ENCODE results near the gene EHF. TPM values are rescaled to one million over a fixed set of nuclear protein-coding genes. Genes with fewer than 3 reads are reported as not detected.
A peak's percentile ranks its signal among the peaks of the same experiment; 100 is the strongest.

Gene EHF
- total and polyA plus RNA-seq, 9 of the 15 experiments (the other 6 are each of a cell fraction or from before 2014, with no cell fraction given), result 0.04 to 0.54 (median 0.37) TPM

- ChIA-PET POLR2A (no interaction called here), CTCF (ENCODE audit: low intra/inter-chr PET ratio) (no interaction called here)
- BruUV-seq (replicated peaks), result no TSS peak
- no peaks in the 10 kb centered on the region for H4K20me1 ChIP-seq (replicated peaks; ENCODE audit: control insufficient read depth, insufficient read depth, low read length)
- no peaks in the 10 kb centered on the region for H3K9me1 ChIP-seq (ENCODE audit: control insufficient read depth, insufficient read depth, low read length)
- H3K4me3 ChIP-seq, result no peak overlapping the region
- FAIRE-seq (no peak), DNase-seq (ENCODE audit: extremely low read depth in 1 of 4, low spot score in 3 of 4) (no peak), ATAC-seq (no peak)
- WGBS (ENCODE audit: insufficient coverage, low coverage, missing lambda C conversion rate), result 32% methylated on average over 4 of the region's 4 CpGs
- intact Hi-C loops (cut with micrococcal nuclease) (loop anchor here (2.0 kb wide), 1 partner anchor 41 kb away; no protein-coding TSS in a partner anchor), in situ Hi-C loops (cut with MboI) (no loop called here)
- H3K9me3 ChIP-seq (replicated peaks; ENCODE audit: control insufficient read depth, insufficient read depth, low read depth, low read length), result no peaks in the 10 kb centered on the region
- H3K27ac ChIP-seq (ENCODE audit: extremely low read depth, low read depth, low read length), result no peak overlapping the region
- H3K4me2 ChIP-seq (ENCODE audit: insufficient read depth, low read length), result no peak overlapping the region
- H3K36me3 ChIP-seq (ENCODE audit: control insufficient read depth, insufficient read depth, low read length), result no peaks in the 10 kb centered on the region
- H3K4me1 ChIP-seq (replicated peaks in 1 of 2; ENCODE audit: control insufficient read depth in 2 of 2, insufficient read depth in 2 of 2, low read length in 2 of 2), result peaks cover 0 to 5% of the 10 kb centered on the region in 2 experiments; a peak in 1 of 5 replicates
- H2AFZ ChIP-seq (ENCODE audit: low read depth, low read length), result no peak overlapping the region
- no peaks in the 10 kb centered on the region for H3K79me2 ChIP-seq (ENCODE audit: control insufficient read depth, insufficient read depth, low read length)
- no peak overlapping the region for H3K9ac ChIP-seq (ENCODE audit: insufficient read depth in 1 of 2, low read depth in 2 of 2, low read length in 2 of 2)
- H3K27me3 ChIP-seq (ENCODE audit: control insufficient read depth in 2 of 2, insufficient read depth in 2 of 2, low read length in 2 of 2), result no peaks in the 10 kb centered on the region
- peak; percentile 14 for TF ChIP-seq ARHGAP35 (IDR thresholded peaks at IDR 0.05; ENCODE audit: partially characterized antibody)
- TF ChIP-seq, protein P1, sequence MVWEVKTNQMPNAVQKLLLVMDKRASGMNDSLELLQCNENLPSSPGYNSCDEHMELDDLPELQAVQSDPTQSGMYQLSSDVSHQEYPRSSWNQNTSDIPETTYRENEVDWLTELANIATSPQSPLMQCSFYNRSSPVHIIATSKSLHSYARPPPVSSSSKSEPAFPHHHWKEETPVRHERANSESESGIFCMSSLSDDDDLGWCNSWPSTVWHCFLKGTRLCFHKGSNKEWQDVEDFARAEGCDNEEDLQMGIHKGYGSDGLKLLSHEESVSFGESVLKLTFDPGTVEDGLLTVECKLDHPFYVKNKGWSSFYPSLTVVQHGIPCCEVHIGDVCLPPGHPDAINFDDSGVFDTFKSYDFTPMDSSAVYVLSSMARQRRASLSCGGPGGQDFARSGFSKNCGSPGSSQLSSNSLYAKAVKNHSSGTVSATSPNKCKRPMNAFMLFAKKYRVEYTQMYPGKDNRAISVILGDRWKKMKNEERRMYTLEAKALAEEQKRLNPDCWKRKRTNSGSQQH (CRISPR knock-in tag; IDR thresholded peaks at IDR 0.05), result no peak
- TF ChIP-seq CXXC5 (CRISPR knock-in tag; IDR thresholded peaks at IDR 0.05), result no peak
- no peak for TF ChIP-seq NFATC3 (IDR thresholded peaks at IDR 0.05)
- TF ChIP-seq, protein P2, sequence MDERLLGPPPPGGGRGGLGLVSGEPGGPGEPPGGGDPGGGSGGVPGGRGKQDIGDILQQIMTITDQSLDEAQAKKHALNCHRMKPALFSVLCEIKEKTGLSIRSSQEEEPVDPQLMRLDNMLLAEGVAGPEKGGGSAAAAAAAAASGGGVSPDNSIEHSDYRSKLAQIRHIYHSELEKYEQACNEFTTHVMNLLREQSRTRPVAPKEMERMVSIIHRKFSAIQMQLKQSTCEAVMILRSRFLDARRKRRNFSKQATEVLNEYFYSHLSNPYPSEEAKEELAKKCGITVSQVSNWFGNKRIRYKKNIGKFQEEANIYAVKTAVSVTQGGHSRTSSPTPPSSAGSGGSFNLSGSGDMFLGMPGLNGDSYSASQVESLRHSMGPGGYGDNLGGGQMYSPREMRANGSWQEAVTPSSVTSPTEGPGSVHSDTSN (CRISPR knock-in tag; IDR thresholded peaks at IDR 0.05; ENCODE audit: low read depth), result no peak
- TF ChIP-seq, protein P2 (tag; conservative IDR thresholded peaks at IDR 0.05; ENCODE audit: low read depth), result peak; percentile 71
- no peak for TF ChIP-seq ZNF766 (CRISPR knock-in tag; conservative IDR thresholded peaks at IDR 0.05)
- TF ChIP-seq BRF2 (IDR thresholded peaks at IDR 0.05; ENCODE audit: borderline replicate concordance, insufficient read depth, insufficient read length), result no peak
- TF ChIP-seq DIDO1 (tag; IDR thresholded peaks at IDR 0.05; ENCODE audit: low read depth), result no peak
- no peak for TF ChIP-seq DACH1 (IDR thresholded peaks at IDR 0.05; ENCODE audit: partially characterized antibody)
- TF ChIP-seq ZNF551 (CRISPR knock-in tag; IDR thresholded peaks at IDR 0.05), result no peak
- TF ChIP-seq MEIS2 (IDR thresholded peaks at IDR 0.05; ENCODE audit: partially characterized antibody), result peak; percentile 60
- no peak for TF ChIP-seq ERF (CRISPR knock-in tag; IDR thresholded peaks at IDR 0.05)
- TF ChIP-seq ZNF583 (CRISPR knock-in tag; IDR thresholded peaks at IDR 0.05), result no peak
- TF ChIP-seq POLR3G (IDR thresholded peaks at IDR 0.05; ENCODE audit: extremely low read depth, insufficient read length, insufficient replicate concordance), result no peak
These were observed 47.1 kb downstream of the EHF start for GRCh38 chr11:34667810-34668582.

Measured in K562 (cell line).